ENCODE measurements around the gene TBCE. TPM values are rescaled to one million over a fixed set of nuclear protein-coding genes. Genes with fewer than 3 reads are reported as not detected.

TBCE gene
- total and polyA plus RNA-seq, 9 of the 15 experiments (the other 6 are each of a cell fraction or from before 2014, with no cell fraction given), result 52.6 to 92.1 (median 82.1) TPM

GRCh38 chr1:235329139-235329902, 37.9 kb upstream of the TBCE start (continued):
- no peak for TF ChIP-seq HNRNPH1 (optimal IDR thresholded peaks at IDR 0.05; ENCODE audit: low read depth, low read length)
- no peak for TF ChIP-seq TCFL5 (CRISPR knock-in tag; conservative IDR thresholded peaks at IDR 0.05)
- peak; percentile 95; the same call in 1 of the 2 replicates for TF ChIP-seq KAT7 (CRISPR knock-in tag; IDR thresholded peaks at IDR 0.05; ENCODE audit: borderline replicate concordance)
- TF ChIP-seq, protein P1, sequence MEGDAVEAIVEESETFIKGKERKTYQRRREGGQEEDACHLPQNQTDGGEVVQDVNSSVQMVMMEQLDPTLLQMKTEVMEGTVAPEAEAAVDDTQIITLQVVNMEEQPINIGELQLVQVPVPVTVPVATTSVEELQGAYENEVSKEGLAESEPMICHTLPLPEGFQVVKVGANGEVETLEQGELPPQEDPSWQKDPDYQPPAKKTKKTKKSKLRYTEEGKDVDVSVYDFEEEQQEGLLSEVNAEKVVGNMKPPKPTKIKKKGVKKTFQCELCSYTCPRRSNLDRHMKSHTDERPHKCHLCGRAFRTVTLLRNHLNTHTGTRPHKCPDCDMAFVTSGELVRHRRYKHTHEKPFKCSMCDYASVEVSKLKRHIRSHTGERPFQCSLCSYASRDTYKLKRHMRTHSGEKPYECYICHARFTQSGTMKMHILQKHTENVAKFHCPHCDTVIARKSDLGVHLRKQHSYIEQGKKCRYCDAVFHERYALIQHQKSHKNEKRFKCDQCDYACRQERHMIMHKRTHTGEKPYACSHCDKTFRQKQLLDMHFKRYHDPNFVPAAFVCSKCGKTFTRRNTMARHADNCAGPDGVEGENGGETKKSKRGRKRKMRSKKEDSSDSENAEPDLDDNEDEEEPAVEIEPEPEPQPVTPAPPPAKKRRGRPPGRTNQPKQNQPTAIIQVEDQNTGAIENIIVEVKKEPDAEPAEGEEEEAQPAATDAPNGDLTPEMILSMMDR (IDR thresholded peaks at IDR 0.05 in 2 of 3, conservative IDR thresholded peaks at IDR 0.05 in 1 of 3; ENCODE audit: insufficient read depth in 2 of 3, low read depth in 1 of 3, low read length in 3 of 3), result peak in 2 of 3 experiments; percentile 35 to 45; a peak in 4 of 6 replicates
- no peak for TF ChIP-seq CHCHD3 (CRISPR knock-in tag; IDR thresholded peaks at IDR 0.05)
- no peak for TF ChIP-seq ZNF184 (CRISPR knock-in tag; IDR thresholded peaks at IDR 0.05)
- TF ChIP-seq CHD1 (IDR thresholded peaks at IDR 0.05; ENCODE audit: low read length), result peak; percentile 92
- TF ChIP-seq SMAD3 (CRISPR knock-in tag; conservative IDR thresholded peaks at IDR 0.05), result 0 out of 2 replicates have a peak, but pooled peaks have one; percentile 18
- no peak; the same call in 1 of the 2 replicates for TF ChIP-seq ZFP91 (CRISPR knock-in tag; IDR thresholded peaks at IDR 0.05)
- no peak for TF ChIP-seq NFATC3 (IDR thresholded peaks at IDR 0.05)
- peak; percentile 4; the same call in 1 of the 2 replicates for TF ChIP-seq ZNF324 (CRISPR knock-in tag; IDR thresholded peaks at IDR 0.05)
- TF ChIP-seq, protein P2, sequence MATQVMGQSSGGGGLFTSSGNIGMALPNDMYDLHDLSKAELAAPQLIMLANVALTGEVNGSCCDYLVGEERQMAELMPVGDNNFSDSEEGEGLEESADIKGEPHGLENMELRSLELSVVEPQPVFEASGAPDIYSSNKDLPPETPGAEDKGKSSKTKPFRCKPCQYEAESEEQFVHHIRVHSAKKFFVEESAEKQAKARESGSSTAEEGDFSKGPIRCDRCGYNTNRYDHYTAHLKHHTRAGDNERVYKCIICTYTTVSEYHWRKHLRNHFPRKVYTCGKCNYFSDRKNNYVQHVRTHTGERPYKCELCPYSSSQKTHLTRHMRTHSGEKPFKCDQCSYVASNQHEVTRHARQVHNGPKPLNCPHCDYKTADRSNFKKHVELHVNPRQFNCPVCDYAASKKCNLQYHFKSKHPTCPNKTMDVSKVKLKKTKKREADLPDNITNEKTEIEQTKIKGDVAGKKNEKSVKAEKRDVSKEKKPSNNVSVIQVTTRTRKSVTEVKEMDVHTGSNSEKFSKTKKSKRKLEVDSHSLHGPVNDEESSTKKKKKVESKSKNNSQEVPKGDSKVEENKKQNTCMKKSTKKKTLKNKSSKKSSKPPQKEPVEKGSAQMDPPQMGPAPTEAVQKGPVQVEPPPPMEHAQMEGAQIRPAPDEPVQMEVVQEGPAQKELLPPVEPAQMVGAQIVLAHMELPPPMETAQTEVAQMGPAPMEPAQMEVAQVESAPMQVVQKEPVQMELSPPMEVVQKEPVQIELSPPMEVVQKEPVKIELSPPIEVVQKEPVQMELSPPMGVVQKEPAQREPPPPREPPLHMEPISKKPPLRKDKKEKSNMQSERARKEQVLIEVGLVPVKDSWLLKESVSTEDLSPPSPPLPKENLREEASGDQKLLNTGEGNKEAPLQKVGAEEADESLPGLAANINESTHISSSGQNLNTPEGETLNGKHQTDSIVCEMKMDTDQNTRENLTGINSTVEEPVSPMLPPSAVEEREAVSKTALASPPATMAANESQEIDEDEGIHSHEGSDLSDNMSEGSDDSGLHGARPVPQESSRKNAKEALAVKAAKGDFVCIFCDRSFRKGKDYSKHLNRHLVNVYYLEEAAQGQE (IDR thresholded peaks at IDR 0.05; ENCODE audit: borderline replicate concordance), result peak; percentile 17; the same call in 1 of the 2 replicates
- TF ChIP-seq, protein P2 (CRISPR knock-in tag; IDR thresholded peaks at IDR 0.05; ENCODE audit: low read depth), result no peak
- peak; percentile 54; the same call in 1 of the 2 replicates for TF ChIP-seq HDGF (IDR thresholded peaks at IDR 0.05)
- TF ChIP-seq EWSR1 (IDR thresholded peaks at IDR 0.05; ENCODE audit: borderline replicate concordance, low read depth, partially characterized antibody), result no peak
